NOMO-1 treated with DMSO at 0.1 percent for 48 hours (cell line): Measurements from ENCODE around the gene PBXIP1.

ENCODE experiments used
- DNase-seq: peaks from one replicate; lab custom pipeline; 2025; ENCODE audit not compliant: unreplicated experiment; lab: John Stamatoyannopoulos, UW

PBXIP1 gene

GRCh38 chr1:154959426-154959780 lies 3.5 kb upstream of the PBXIP1 start:
- DNase-seq: no peak

DNA sequence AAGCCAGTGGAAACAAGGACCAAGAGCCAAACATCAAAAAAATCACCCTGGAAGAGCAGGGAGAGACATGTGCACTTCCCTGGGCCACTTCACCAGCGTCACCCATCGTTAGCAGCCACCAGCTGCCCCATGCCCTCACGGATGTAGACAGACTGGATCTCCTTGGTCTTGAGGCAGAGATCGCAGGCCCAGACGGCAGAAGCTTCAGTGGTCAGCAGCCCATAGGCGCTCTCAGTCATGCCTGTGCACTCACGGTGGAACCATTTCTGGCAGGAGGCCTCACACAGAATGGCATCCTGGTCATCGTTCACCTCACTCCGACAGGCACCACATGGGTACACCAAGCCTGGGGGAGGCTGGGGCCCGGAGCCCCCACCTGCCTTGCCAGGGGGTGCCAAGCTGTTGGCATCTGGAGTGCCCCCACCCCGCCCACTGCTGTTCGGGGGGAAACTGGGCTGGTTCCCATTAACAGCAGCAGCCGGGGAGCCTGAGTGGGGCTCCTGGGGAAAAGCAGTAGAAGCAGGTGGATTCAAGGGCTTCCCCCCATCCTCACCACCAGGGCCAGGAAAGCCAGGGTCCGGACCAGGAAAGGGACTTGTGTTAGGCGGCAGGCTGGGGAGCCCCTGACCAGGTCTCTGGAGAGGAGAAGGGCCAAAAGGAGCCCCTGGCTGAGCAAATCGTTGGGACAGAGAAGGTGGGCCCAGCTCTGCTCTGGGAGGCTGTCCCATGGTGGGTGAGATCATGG lies 3.0 kb upstream of the PBXIP1 start:
- no peak for DNase-seq

DNA sequence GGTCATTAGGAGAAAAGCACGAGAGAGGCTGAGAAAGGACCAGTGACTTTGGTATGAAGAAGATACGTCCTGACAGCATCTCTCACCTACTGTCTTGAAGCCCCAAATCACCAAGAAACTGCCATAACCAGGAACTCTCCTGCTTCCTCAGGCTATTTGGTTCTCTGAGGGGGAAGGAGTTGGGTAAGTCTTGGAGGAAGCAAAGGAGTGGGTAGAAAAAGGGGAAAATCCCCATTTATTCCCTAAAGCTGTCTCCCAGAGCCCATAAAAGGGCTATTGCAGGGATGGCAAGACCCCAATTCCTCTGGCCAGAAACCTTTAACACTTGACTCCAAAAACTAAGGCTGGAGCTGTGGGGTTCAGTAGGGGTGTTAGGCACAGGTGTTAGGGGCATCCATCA lies 2.1 kb upstream of the PBXIP1 start:
- DNase-seq: no peak

DNA sequence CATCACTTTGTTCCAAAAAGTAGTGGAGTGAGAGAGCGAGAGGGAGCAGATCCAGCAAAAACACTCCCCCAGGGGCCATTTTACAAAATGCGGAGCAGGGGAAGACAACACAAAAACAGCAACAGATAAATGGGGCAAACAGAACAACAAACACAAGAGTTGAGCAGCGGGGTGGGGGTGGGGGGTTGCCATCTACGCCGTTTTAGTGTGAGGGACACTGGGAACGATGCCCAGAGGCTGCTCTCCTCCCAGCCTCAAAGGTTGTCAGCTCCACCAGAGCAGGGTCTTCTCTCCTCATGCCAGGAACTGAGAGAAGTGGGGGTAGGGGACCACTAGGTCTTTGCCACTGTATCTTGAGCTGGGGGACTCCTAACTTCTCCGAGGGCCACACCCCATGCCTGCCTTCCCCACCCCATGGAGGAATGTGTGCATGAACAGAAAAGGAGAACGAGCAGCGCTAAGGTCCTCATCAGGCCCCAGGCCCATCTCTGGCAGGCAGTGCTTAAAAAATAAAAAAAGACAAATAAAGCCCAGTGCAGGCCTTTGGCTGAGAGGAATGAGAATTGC lies 1.3 kb upstream of the PBXIP1 start:
- DNase-seq: no peak

- DNase-seq: no peak
These were observed 644 bp upstream of the PBXIP1 start for GRCh38 chr1:154956544-154956941.

DNA sequence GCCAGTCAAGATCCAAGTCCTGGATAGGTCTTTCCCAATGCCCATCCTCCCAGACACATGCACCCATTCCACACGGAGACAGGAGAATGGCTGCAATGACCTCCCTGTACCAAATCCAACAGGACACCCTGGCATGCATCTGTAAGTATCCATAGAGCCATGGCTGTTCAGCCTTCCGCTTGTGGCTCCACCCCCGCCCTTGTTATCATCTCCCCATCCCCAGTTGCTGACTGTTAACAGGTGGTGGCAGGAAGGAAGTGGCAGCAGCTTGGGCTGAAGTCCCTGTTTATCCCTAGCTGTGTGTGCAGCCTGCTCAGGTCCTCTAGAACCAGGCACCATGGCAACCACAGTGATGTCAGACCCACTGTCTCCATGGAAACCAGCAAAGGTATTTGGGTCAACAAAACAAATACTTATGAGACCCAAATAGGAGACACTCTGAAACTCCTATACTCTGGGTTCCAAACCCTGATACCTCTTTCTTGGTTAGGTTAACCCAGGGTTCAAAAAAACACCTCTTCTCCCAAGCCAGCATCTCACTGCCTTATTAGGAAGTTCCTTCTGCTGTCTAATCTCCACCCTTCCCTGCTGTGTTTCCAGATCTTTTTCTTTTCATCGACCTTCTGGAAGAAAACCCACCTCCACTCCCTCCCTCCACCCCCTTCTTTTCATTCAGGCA lies 721 bp downstream of the PBXIP1 start:
- no peak for DNase-seq

DNA sequence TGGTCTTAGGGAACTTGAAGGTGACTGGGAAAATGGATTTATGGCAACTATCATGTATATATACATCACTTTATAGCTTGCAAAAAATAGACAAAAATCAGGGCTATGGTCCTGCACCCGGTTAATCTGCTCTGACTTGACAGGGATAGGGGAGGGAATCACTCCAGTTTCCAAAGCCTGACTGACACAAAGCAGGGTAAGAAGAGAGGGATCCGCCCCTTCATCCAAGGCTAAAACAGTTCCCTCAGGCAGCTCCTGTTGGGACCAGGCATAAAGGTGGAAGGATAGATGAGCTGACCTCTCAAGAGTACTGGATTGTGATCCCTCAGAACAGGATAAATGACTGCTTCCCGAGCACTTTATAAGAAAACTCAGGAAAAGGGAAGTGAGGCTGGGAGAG lies 1.4 kb downstream of the PBXIP1 start:
- DNase-seq: no peak

GRCh38 chr1:154953611-154954038 lies 2.3 kb downstream of the PBXIP1 start:
- no peak for DNase-seq

DNA sequence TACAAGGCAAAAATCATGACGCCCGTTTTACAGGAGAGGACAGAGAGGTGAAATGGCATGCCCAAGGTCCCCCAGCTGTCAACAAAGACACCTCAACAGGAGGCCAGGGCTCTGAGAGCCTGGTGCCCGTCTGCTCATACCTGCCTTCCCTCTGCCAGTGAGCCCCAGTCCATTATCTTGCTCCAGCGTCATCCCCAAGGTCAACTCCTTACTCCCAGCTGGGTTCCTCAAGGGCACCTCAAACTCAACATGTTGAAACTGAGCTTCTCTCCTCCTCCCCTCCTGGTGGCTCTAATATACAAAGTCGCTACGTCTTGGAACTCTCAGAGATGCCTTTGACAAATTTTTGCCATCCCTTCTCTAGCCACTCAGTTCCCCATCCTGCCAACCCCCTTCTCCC lies 3.2 kb downstream of the PBXIP1 start:
- no peak for DNase-seq

DNA sequence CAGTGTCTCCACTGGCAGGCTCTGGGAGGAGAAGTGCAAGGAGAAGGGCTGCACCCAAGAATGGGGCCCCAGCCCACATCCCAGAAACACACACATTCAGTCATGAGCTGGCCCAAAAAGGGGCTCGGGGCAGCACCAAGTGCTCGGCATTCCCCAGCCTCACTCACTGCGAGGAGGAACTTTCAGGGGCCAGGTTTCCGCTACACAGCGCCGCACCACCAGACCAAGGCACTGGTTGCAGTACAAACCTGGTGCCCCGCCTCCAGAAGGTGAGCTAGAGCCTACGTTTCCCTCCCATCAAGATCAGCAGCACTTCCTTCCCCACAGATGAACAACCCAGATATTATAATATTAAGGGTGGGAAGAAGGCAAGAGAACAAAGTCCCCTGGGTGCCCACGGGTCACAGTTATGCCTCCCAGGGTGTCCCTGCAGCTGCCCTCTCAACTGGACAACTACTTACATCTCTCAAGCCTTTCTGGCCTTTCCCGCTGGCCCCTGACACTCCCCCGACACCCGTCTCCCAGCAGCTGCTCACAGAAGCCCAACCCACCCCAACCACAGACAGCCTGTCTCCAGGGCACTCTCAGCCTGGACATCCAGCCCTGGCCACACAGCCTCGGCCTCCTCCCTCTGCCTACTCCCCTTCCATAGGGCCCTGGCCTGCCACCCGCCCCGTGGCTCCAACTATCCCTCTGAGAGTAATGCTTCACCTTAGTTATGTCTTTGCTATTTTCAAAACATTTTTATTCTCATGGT lies 3.8 kb downstream of the PBXIP1 start:
- no peak for DNase-seq

- DNase-seq: no peak
These were observed 7.8 kb downstream of the PBXIP1 start for GRCh38 chr1:154948079-154948478.

- no peak for DNase-seq
These were observed 9.7 kb downstream of the PBXIP1 start for GRCh38 chr1:154945962-154946850.

DNA sequence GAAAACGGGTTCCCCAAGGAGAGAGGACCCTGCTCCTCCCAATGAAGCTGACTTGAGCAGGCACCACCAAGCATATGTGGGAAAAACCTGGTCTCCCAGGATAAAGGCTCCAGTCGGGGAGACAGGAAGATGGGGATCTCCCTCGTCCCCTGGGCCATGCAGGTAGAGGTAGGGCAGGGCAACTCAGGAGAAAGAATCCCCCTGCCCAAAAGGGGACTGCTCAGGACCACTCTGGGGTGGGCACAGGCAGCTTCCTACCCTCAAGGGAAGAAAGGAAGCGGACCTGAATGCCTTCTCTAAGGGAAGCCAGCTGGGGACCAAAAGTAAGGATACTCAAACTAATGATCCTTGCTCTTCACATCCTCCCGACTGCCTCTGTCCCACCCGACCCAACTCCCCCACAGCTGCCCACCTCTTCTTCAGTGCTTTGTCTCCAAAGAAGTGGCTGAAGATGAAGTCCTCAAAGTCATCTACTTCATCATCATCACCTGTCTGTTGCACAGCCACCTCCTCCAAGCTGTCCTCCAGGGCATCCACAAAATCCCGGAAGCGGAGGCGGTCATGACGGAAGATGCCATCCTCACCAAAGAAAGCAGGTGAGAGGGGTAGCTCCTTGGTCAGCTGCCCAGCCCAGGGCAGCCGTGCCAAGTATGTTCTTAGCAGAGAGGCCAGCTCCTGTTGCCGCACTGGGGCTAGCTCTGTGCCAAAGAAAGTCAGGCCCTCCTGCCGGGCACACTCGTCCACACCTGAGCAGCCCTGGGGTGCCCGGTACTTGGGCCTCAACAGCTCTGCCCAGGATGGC lies 10.5 kb downstream of the PBXIP1 start:
- no peak for DNase-seq

GRCh38 chr1:154944401-154945159 lies 11.3 kb downstream of the PBXIP1 start:
- DNase-seq: no peak

DNA sequence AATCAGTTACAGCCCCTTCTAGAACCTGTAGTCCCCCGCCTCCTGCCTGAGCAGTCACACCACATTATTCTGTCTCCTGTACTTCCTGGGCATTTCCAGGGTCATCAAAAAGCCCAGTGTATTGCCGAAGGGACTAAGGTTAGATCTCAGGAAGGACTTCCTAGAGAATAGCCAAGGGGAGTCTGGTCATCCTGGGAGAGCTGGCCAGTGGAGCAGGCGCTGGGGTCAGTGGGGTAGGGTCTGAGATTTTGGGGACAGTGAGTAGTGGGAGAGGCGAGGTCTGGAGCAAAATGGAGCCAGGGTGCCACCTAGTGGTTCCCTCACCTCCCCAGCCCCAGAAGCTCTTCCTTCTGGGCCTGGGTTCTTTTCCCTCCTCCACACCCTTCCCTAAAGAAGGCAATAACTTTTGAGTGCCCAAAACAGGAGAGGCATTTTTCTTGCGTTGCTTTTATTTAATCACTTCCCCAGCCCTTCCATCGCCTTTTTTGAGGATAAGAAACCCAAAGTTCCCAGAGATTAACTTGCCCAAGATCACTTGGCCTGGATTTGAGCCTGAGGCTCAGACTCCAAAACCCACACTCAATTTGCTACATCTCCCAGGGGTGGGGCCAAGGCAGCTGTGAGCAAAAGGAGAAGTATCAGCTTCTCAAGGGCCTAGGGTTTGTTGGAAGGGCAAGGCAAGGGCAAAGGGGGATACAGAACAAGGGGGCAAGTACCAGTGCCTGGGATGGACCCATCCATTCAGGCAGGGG lies 12.1 kb downstream of the PBXIP1 start:
- peak; percentile 70 for DNase-seq

DNA sequence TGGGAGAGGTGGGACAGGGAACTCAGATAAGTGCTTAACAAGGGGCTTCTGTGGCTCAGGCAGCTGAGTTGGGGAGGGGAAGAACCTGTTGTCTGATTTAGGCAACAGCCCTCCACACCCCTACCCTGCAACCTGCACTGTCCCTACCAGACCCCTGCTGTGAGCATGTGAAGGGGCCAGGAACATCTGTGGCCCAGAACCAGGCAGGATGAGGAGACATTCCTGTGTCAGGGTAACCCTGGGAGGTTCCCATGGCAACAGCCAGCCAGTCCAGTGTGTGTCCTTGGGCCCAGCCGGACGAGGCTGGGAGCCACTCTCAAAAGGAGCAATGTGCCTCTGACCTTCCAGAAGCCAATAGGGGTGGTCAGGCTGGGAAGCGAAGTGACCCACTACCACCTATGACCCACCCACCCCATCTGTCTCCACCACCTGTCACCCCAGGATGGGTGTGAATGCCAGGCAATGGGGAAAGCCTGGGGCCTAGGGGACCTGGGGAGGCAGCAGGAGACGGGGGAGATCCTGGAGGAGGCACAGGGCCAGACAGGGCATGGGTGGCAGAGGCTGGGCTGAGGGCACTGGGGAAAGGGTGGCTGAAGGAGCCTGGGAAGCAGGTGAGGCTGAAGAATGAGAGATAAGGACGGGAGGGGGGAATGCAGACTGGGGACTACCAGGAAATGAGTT lies 14.4 kb downstream of the PBXIP1 start:
- DNase-seq: no peak

- no peak for DNase-seq
These were observed 15.2 kb downstream of the PBXIP1 start for GRCh38 chr1:154940651-154941194.

DNA sequence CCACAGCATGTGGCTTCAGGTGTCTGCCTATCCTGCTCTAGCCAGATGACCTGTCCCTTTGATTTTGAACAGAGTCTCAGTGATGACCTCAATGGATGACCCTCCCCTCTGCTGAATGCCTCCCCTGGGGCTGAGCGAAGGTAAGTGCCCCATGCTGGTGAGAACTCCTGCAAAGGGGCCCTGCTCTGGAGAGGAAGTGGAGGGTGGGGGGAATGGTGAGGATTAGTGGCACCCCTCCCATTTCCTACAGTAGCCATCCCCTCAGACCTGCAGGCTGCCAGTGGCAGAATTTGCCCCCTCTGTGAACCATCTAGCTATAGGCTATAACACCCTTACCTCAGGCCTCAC lies 15.7 kb downstream of the PBXIP1 start:
- no peak for DNase-seq
